IMR-90 (cell line): ENCODE data around the gene SPATA13.

Source experiments
- CEBPB ChIP-seq: IDR thresholded peaks from 2 replicates; pipeline ENCODE4 v1.6.1; 2012; ENCODE audit warnings: low read depth, low read length, improper control_type of control experiment
- CHD1 ChIP-seq: IDR thresholded peaks from 2 replicates; pipeline ENCODE4 v1.6.1; 2012; ENCODE audit warnings: low read depth, low read length, improper control_type of control experiment
- CTCF ChIP-seq: conservative IDR thresholded peaks from 2 replicates; pipeline ENCODE4 v1.5.1; 2012; ENCODE audit warnings: mild to moderate bottlenecking, low read depth, low read length, improper control_type of control experiment
- ELK1 ChIP-seq: fragments of 150-350 bp; IDR thresholded peaks from 2 replicates; pipeline ENCODE4 v1.6.1; 2016; ENCODE audit warnings: low read depth, mild to moderate bottlenecking, low read length, moderate library complexity, borderline replicate concordance
- NFE2L2 ChIP-seq: fragments of 150-350 bp; IDR thresholded peaks from 2 replicates; pipeline ENCODE4 v1.6.1; 2016; ENCODE audit warnings: low read depth, mild to moderate bottlenecking, low read length
- POLR2A ChIP-seq: IDR thresholded peaks from 2 replicates; pipeline ENCODE4 v1.6.1; 2012; ENCODE audit warnings: mild to moderate bottlenecking, low read depth, low read length
- RAD21 ChIP-seq: IDR thresholded peaks from 2 replicates; pipeline ENCODE4 v1.6.1; 2012; ENCODE audit warnings: low read length, improper control_type of control experiment
- RFX5 ChIP-seq: IDR thresholded peaks from 2 replicates; pipeline ENCODE4 v1.8.0; 2012; ENCODE audit warnings: low read depth, mild to moderate bottlenecking, low read length, moderate library complexity
- SMC3 ChIP-seq: fragments of 150-350 bp; IDR thresholded peaks from 2 replicates; pipeline ENCODE4 v1.6.1; 2016; ENCODE audit warnings: low read depth, mild to moderate bottlenecking, antibody characterized with exemption, low read length, moderate library complexity
- TF ChIP-seq, protein P1 (sequence below): fragments of 150-350 bp; IDR thresholded peaks from 2 replicates; pipeline ENCODE4 v1.6.1; 2017; ENCODE audit warnings: mild to moderate bottlenecking, antibody characterized with exemption, low read length, low read depth

DNA sequence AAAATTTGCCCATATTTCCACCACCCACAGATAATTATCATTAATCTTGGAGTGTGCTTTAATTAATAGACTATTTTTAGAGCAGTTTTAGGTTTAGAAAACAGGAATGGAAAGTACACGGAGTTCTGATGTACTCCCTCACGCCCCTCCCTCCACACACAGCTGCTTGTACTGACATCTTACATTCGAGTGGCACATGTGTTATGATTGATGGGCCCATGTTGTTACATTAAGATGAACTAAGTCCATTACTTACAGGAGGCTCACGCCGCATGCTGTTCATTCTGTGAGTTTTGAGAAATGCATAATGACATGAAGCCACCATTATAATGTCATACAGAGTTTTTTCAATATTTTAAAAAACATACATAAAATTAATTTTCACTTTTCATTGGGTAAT is 1.2 kb upstream of the SPATA13 start:
- TF ChIP-seq, protein P1, sequence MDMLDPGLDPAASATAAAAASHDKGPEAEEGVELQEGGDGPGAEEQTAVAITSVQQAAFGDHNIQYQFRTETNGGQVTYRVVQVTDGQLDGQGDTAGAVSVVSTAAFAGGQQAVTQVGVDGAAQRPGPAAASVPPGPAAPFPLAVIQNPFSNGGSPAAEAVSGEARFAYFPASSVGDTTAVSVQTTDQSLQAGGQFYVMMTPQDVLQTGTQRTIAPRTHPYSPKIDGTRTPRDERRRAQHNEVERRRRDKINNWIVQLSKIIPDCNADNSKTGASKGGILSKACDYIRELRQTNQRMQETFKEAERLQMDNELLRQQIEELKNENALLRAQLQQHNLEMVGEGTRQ = no peak
- TF ChIP-seq CTCF (no peak), RAD21 (no peak), CEBPB (no peak), POLR2A (no peak), SMC3 (no peak), CHD1 (no peak), RFX5 (no peak), NFE2L2 (no peak), ELK1 (no peak)
